NK-92 treated with Interleukin-12 subunit alpha and Interleukin-12 subunit beta, amount 100 ng/mL, for 24 hours (cell line): ENCODE results near the gene ANGPTL4.
"Not testable (repeated sequence)": the region's sequence is repeated elsewhere in the genome, so short reads cannot be mapped to it uniquely, and the experiment has no call there.

ENCODE experiments used
- DNase-seq: peaks from one replicate; lab custom pipeline; 2025; lab: John Stamatoyannopoulos, UW

Gene ANGPTL4

DNA sequence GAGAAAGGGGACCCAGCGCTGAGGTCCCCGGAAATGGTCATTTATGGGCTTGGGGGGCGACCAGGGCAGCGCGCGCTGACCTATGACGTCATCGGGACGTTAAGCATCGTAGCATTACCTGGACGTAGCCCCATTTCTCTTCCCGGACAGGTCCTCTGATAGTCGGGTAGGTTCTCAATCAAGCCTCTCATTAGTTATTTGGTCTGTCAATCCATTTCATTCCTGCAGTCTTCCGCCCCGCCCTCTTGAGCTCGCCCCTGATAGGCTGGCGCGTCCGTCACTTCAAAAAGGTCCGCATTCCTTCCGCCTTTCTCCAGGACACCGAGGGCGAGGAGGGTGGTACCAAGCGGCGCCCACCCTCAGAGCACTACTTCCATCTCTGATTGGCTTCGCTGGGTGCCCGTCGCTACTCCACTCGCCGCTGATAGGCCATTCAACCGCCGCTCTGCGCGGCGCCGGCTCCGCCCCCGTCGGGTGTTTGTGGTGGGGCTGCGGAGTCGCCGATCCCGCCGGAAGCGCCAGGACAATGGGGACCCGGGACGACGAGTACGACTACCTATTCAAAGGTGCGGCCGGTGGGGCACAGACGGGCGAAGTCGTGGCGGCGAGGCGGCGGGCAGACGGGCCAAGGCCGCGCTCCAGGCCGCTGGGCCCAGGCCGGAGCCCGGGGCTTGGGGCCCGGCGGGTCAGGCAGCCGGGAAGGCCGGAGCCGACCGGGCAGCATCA, 26.1 kb downstream of the ANGPTL4 start, which contains the start of gene RAB11B:
Gene RAB11B, plus strand, starts transcription at position 470 of the 726 bp plus-strand sequence. Its CDS starts 57 bp downstream, at position 527.
- DNase-seq: peak; percentile 99

- DNase-seq: peak; percentile 90
Observed at GRCh38 chr19:8390617-8390981, 26.6 kb downstream of the ANGPTL4 start.

GRCh38 chr19:8391198-8392016, 27.5 kb downstream of the ANGPTL4 start:
- DNase-seq: no peak

DNA sequence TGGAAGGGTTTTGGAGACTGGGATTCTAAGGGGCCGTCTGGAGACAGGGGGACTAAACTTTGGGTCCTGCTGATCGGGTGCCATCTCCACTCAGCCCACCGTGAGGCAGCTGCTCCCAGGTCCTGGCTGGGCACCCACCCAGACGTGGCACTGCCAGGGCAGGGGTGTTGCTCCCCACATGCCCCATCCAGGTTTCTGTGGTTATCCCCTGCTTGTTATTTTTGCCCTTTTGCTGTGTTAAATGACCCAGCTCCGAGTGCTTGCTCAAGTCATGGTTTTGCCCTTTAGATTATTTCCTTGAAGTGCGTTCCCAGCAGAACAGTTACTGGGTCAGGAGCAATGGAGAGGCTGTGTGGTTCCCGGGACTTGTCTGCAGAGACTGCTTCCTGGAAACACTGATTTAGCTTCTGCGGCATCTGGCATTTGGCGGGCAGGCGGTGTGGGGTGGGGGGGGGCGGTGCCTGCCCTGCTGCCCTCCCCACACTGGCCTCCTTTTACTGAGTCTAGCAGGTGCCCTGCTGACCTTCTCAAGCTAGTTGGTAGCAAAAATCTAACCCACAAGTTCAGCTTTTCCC, 28.1 kb downstream of the ANGPTL4 start:
- no peak for DNase-seq

DNA sequence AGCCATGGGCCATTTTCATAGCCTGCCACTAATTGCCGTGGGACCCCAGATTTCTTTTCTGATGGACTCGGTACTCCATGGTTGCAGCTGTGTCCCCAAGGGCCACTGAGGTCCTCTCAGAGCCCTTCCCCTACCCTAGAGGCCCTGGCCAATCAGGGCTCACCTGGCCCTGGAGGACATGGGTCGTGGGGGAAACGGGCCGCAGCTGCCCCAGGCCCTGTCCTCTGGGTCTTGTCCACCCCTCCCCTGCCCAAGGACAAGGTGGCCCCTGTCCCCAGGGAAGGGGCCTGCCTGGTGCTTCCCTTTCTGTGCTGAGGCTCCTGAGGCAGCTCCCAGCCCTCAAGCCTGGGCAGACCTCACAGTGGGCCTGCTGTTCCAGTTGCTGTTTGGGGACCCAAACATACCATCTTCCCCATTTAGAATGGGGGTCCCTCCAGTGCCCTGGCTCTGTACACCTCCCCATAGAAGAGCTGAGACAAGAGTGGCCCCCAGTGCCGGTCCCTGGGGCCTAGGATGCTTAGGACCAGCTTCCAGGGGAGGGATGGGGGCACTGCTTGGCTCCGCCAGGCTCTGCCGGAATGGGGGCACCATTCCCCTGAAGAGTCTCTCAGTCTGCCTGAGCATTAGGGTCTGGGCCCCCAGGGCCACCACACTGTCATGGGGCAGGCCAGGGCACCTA, 29.4 kb downstream of the ANGPTL4 start:
- no peak for DNase-seq

DNA sequence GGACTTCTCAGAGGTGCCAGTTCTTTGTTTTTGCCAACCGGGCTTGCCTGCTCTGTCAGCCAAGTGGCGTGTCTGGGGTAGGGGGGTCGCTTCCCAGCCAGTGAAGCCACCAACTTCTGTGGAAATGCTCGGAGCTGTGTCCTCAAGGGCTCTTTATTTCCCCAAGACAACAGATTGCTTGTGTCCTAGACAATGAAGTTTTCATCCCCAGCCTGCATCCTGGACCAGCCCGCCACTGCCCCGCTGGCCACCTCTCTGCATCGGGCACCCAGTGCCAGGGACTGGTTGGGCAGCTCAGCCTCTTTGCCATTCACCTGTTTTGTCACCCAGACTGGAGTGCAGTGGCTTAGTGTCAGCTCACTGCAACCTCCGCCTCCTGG, 29.9 kb downstream of the ANGPTL4 start:
- DNase-seq: no peak

- no peak for DNase-seq
Observed at GRCh38 chr19:8395621-8396082, 31.7 kb downstream of the ANGPTL4 start.

DNA sequence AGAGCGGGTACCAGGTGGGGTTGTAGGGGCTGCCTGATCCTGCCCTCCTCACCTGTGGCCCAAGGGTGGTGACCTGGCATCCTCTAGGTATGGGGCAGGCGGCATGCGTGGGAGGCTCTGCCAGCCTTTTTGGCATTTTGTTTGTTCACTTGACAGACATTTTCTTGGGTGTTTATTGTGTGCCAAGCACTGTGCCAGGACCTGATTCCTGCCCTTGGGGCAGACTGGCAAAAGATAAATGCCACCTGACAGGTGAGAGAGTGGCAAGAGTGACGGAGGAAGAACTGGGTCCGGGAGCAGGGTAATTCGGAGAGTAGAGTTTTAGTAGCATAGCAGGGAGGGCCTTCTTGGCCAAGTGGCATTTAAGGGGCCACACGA, 32.2 kb downstream of the ANGPTL4 start:
- no peak for DNase-seq

DNA sequence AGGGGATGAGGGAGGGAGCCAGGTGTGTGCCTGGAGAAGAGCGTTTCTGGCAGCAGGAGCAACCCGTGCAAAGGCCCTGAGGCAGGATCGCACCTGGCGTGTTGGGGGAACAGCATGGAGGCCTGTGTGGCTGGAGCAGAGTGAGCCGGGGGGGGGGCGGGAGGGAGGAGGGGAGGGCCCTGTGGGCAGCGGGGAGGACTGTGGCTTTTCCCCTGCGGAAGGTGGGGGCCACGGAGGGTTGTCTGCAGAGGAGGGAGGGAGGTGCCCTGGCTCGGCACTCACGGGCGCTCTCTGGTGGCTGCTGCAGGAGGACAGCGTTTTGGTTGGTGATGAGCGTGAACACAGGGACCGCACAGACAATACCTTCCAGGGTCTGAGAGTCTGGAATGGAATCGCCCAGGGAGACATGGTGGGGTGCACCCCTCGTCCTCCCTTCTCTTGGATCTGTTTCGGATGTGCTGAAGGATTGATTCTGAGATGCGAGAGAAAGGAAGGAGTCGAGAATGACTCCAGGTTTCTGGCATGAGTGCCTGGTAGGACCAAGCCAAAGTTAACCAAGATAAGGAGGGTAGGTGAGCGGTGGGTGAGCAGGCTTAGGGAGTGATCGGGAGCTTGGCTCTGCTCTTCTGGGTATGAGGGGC, 32.7 kb downstream of the ANGPTL4 start:
- DNase-seq: peak; percentile 55

DNA sequence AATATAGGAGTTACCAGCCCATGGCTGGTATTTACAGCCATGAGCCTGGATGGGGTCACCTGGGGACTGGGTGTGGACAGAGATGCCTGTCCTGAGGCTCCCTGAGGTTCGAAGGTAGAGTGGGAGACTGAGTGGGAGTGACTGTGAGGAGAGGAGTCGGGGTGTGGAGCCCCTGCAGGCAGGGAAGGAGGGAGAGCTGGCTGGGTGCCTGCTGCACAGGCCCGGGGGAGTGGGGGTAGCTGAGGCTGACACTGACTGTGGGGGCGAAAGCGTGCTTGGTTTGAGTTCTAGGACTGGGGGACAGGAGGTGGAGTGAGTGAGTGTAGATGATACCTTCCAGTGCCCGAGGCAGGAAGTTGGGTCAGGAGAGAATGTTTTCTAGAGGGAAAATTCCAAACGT, 33.3 kb downstream of the ANGPTL4 start:
- no peak for DNase-seq

GRCh38 chr19:8397746-8398310, 33.9 kb downstream of the ANGPTL4 start:
- DNase-seq: no peak

DNA sequence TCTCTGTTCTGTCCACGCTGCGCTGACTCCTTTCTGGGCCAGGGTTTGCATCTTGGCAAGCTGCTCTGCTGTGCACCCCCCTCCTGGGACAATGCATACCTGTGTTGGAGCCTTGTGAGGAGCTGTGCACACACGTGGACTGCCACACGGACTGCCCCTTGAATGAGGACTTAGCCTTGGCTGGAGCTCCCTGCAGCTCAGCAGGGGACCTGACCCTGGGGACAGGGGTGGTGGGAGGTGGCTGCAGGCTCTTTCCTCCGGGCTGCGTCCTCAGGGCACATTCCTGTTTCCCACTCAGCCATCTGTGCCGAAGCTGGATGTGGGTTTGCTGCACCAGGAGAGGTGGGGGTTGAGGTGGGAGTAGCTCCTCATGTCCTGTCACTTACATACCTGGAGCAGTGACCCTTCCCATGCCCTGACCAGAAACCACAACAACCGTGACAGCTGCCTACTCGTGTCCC, 34.4 kb downstream of the ANGPTL4 start:
- no peak for DNase-seq

GRCh38 chr19:8399681-8400188, 35.8 kb downstream of the ANGPTL4 start:
- DNase-seq: no peak

DNA sequence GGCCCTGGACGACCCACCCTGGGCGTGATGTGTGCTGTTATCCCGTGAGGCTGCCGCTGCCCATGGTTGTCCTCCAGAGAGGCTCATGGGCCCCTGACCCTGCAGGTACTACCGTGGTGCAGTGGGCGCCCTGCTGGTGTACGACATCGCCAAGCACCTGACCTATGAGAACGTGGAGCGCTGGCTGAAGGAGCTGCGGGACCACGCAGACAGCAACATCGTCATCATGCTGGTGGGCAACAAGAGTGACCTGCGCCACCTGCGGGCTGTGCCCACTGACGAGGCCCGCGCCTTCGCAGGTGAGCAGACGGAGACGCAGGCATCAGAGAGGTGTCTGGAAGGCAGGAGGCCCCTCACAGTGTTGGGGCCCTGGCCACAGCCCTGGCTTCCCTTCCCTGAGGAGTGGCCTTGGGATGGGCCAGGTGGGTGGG, 38.0 kb downstream of the ANGPTL4 start:
- no peak for DNase-seq

DNA sequence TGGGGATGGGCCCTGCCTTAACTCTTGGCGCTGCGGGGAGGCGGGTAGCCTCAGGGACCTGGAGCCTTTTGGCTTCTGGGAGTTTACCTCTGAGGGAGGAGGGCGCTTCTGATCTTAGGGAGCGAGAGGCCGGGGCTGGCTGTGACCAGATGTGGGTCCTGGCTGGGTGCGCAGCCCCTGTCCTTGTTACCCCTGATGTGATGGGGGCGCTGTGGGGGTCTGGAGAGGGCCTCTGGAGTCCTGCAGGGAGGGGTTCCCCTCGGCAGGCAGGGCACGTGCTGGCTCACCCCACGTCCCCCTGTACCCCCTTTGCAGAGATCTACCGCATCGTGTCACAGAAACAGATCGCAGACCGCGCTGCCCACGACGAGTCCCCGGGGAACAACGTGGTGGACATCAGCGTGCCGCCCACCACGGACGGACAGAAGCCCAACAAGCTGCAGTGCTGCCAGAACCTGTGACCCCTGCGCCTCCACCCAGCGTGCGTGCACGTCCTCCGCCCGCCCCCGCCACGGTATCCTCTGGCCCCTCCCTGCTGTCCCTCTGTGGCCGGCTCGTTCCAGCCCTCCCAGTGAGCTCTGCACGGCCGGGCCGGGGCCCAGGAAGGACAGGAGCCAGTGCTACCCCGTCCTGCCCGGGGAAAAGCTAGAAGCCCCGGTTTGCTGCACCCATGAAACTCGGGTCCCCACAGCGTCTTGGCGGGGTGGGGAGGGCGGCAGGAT, 39.3 kb downstream of the ANGPTL4 start:
- DNase-seq: no peak

- DNase-seq: no peak
Observed at GRCh38 chr19:8403820-8404109, 39.8 kb downstream of the ANGPTL4 start.

- no peak for DNase-seq
Observed at GRCh38 chr19:8404391-8405151, 40.6 kb downstream of the ANGPTL4 start.

- DNase-seq: not testable (repeated sequence)
Observed at GRCh38 chr19:8410718-8411117, 46.8 kb downstream of the ANGPTL4 start.

DNA sequence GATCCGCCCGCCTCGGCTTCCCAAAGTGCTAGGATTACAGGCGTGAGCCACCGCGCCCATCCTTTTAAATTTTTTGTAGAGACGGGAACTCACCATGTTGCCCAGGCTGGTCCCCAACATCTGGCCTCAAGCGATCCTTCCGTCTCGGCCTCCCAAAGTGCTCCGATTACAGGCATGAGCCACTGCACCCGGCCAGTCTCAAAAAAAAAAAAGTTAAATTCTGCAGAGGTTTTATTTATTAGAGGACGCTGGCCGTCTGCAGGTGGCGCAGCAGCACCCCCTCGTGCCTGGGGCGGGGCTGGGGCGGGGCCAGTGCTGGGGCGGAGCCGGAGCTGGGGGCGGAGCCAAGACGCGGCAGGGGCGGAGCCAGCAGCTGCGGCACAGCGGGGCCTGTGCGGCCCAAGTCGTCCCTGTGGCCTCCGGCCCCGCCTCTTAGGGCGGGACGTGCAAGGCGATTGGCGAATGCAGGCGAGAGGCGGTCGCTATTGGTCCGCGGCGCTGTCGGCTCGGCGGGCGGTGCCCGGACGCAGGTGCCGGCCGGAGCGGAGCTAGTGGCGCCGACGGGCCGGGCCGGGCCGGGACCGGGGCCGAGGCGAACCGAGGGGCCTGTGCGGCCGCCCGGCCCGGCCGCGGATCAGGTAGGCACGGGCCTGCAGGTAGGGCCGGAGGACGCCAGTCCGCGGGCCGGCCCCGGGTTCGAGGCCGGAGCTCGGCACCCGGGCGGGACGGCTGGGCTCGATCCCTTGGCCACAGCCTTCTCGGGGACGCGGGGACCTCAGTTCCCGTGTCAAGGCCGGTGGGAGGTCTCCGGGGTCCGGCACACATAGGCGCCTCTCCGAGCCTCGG, 49.1 kb downstream of the ANGPTL4 start, which contains the start of gene MARCHF2:
Gene MARCHF2, plus strand, starts transcription at position 523 of the 846 bp plus-strand sequence. CDS start 8,536 bp downstream, outside the sequence.
- peak; percentile 90 for DNase-seq
